Astrocyte of the cerebellum (primary cell): ENCODE measurements around the gene RERG.

Experiments used
- DNase-seq: peaks from one replicate; pipeline ENCODE4 v3.0.0-alpha.2; 2011; ENCODE audit warnings: low read depth
- H3K4me3 ChIP-seq: 2 replicates; pipeline ENCODE4 v1.5.1; 2011; ENCODE audit warnings: mild to moderate bottlenecking, low read depth, low read length, moderate library complexity
- CTCF ChIP-seq: IDR thresholded peaks from 2 replicates; pipeline ENCODE4 v1.5.1; 2012; ENCODE audit warnings: low read length, low read depth, moderate library complexity, mild to moderate bottlenecking; ENCODE audit errors: missing control alignments
- in situ Hi-C: cut with HindIII; loops from 2 replicates; pipeline ENCODE4 v1.10.0; 2017; ENCODE audit warnings: low sequenced_read_pairs

The RERG gene

GRCh38 chr12:15143467-15143866 lies 77.8 kb downstream of the RERG start:
- no peak for DNase-seq
- H3K4me3 ChIP-seq = no peak overlapping the region
- in situ Hi-C loops = no loop called here
- TF ChIP-seq CTCF = no peak

- in situ Hi-C loops = no loop called here
- DNase-seq = no peak
- no peak overlapping the region for H3K4me3 ChIP-seq
- no peak for TF ChIP-seq CTCF
These were observed 78.5 kb downstream of the RERG start for GRCh38 chr12:15142711-15143110.

GRCh38 chr12:15131431-15131830 lies 89.8 kb downstream of the RERG start:
- H3K4me3 ChIP-seq = no peak overlapping the region

GRCh38 chr12:15130541-15130940 lies 90.7 kb downstream of the RERG start:
- in situ Hi-C loops = no loop called here
- no peak for DNase-seq
- no peak for TF ChIP-seq CTCF
- no peak overlapping the region for H3K4me3 ChIP-seq

More at GRCh38 chr12:15131431-15131830, 89.8 kb downstream of the RERG start:
- no peak for TF ChIP-seq CTCF
- DNase-seq = no peak
- in situ Hi-C loops = no loop called here

- in situ Hi-C loops = no loop called here
These were observed 97.8 kb downstream of the RERG start for GRCh38 chr12:15123401-15123800.

GRCh38 chr12:15122344-15122743 lies 98.9 kb downstream of the RERG start:
- DNase-seq = no peak
- in situ Hi-C loops = no loop called here
- no peak overlapping the region for H3K4me3 ChIP-seq
- TF ChIP-seq CTCF = no peak

More at GRCh38 chr12:15123401-15123800, 97.8 kb downstream of the RERG start:
- no peak for DNase-seq
- no peak for TF ChIP-seq CTCF
- no peak overlapping the region for H3K4me3 ChIP-seq

GRCh38 chr12:15118955-15119354 lies 102.3 kb downstream of the RERG start:
- in situ Hi-C loops = no loop called here
- no peak for TF ChIP-seq CTCF
- H3K4me3 ChIP-seq = no peak overlapping the region
- DNase-seq = no peak
